ENCODE results near the gene KCNMB1.

The KCNMB1 gene

DNA sequence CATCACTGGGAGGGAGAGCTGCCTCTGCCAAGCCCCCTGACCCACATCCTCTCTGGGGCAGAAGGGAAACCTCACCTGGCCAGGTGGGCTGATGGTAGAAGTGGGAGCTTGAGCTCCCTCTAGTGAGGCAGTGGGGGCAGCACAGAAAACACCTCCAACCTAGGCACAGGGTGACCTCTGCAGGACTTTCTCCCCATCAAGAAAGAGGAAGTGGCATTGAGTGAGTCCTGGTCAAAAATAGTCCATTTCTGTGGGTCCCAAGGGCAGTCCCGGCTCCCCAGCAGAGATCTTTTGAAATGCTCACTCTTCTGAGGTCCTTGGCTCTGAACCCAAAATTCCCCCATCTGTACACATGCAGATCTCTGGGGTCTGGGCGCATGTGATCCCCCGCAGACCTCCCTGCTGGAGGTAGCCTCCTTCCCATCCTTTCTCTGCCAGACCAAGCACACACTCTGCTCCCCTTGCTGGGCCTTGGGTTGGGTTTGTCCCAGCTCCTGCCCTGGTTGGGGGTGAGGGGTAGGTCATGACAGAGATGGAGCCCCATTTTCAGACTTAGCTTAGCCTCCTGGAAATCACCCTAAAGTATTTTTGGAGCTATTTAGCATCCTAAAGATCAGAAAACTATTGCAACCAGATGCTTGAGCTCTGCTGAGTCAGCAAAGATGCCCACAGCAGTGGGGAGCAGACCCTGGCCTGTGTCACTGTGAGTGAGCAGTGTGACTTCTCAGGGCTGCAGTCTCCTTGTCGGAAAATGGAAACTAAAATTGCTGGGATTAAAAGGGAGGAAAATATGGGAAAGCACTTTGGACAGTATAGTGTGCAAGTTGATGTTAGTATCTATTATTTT, 50.0 kb downstream of the KCNMB1 start:
- DNase-seq = no peak

DNA sequence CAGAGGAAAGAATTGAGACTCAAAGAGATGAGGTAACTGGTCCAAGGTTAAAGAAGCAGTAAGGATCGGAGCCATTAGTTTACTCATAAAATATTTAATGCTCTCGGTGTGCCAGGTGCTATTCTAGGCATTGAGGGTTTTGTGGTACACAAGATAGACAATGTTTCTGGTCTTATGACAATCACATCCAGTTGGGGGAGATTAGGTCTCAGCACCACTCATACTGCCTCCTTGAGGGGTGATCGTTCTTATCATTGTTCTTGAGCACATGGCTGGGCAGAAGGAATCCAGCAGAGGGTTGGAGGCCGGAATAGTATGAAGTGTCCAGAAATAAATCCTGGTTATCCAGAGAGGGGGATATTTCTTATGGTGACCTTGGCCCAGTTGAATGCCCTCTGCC, 50.9 kb downstream of the KCNMB1 start:
- DNase-seq = no peak

DNA sequence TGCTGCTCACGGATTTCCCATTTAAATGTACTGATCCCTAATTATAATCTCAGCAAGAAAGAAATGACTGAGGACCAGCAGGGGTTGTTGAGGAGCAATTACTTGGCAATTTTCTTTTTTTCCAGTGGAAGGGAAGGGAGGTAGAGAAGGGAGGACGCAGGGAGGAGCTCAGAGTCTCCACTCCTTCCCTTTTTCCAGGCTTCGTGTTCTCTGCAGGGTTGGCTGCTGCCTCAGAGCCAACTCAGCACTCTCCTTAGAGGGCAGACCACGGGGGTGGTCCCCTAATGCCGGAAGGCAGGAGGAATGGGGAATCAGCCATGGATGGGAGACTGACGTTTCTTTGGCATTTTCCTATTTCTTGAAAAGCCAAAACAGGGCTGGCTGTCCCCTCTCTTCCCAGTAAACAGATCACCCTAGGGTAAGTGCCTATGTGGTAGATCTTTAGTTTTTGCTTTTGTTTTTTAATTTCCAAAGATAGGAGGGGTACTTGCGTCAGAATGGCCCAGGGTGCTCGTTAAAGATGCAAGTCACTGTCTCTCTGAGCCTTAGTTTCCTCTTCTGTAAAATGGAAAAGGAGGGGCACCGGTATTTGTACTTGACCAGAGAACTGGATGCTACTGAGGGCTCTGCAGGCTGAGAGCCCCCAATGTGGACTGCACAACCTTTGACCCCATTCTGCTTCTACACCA, 52.0 kb downstream of the KCNMB1 start:
- no peak for DNase-seq

DNA sequence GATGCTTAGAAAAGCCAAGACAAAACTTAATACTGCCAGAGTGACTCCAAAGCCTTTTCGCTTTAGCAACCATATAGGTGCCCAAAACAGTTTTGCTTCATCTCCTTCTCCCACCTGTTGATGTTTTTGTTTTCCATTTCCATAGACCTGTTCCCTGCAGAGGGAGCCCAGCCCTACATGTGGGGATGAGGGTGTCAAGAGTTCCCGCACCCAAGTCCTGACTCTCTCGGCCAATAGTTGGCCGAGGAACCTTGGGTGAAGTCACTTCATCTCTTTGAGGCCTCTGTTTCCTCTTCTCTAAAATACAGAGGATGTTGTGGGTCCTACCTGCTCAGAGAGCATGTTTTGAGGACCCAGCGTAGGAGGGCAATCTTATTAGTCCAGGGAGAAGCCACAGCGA, 53.1 kb downstream of the KCNMB1 start:
- DNase-seq = no peak

DNA sequence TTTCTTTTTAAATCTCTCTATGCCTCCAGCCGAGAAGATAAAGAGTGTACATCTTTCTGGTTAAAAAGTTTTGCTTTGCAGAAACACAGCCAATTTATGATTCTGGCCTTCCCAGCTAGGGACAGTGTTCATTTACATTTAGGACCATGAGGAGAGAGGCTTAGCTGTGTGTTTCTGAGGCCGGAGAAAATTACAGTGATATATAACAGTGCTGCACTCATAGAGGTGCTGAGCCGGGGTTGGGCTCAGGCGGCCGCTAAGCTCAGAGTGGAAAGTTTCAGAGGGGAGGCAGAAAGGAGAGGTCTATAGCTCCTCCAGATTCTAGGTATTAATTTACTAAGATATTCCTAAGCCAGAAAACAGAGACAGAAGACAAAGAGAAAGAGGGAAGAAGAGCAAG, 54.5 kb downstream of the KCNMB1 start:
- DNase-seq = no peak

DNA sequence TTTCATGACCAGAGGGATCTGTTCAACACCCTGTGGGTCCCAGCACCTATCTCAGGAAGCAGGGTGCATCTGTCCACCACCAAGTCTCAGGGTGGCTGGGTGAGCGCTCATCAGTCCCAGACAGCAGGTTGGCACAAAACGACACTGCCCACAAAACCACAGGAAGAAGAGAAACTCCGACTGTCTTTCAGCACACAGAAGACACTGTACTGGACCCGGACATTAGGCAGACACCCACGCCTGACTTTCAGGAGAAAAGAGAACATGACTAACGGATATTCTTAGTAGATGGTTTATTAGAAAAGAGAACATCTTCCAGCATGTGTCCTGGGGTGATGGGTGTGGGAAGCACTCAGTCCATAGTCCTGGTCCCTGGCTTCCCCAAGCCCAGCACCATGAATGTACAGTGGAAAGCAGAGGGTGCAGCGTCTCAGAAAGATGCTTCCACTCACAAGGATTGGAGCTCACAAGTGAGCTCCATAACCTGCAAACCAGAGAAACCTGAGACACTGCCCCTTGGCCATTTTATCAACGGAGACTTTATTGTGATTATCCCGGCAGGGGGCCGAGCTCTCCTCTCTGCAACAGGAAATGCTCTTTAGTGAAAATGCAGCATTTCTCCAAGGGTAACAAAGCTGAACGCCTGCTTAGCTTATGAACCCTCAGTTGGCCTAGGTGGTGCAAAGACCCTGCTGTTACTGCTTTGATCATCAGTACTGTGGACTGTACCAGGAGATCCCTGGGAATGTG, 55.8 kb downstream of the KCNMB1 start:
- no peak for DNase-seq

DNA sequence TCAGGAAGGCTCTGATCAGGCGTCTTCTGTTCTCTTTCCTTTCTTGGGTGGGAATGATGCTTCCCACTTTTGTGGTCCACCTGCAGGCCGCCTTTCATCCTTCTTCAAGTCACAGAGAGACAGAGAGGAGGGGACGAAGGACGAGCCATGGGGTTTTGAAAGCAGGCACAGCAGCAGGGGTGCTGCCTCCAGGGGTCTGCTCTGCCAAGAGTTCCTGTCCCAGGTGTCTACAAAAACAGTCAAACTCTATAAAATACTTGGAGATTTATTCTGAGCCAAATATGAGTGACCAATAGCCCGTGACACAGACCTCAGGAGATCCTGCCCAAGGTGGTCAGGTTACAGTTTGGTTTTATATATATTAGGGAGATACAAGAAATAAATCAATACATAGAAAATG, 57.1 kb downstream of the KCNMB1 start:
- DNase-seq = no peak

DNA sequence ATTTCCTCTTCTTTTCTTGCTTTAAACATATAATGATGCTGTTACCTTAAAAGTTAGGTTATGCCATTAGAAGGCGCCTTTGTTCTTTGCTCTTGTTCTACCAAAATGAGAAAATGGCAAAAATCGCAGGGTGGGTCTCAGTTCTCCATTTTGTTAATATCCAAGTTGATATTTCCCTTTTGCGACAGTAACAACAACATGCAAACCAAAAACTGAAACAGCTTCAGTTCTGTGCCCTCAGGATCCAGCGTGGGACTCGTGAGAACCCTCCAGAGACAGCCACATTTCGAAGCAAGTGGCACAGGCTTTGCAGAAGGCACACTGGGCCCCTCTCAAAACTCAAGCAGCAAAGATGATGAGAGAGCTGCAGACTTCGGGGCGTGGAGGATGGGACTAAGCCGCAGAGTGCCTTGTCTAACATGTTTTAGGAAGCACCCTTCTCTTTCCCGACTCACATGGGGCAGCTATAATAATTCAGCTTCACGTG, 58.6 kb downstream of the KCNMB1 start:
- no peak for DNase-seq

DNA sequence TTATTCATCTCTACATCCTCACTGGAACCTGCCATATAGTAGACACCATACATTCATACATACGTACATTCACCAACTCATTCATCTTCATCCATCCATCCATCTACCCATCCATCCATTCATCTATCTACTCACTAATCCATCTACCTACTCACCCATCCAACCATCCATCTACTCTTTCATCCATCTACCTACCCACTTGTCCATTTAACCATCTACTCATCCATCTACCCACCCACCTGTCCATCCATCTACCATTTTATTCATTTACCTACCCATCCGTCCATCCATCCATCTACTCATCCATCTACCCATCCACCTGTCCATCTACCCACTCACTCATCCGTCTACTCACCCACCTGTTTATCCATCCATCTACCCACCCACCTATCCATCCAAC, 59.6 kb downstream of the KCNMB1 start:
- DNase-seq = no peak

DNA sequence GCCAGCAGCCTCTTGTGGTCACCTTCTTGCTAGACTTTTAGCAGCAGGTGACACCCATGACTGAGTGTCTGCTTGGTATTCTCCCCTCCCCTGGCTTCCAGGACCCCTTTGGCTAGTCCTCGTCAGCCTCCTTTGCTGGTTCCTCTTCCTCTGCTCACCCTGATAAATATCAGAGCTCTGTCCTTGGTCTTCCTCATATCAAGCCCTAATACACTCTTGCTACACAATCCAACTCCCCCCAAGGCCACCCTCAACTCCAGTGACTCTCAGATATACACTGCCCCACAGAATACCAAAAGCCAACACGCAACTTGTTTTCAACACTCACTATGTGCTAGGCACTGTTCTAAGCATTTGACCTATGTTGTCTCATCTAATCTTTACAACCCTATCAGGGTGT, 61.3 kb downstream of the KCNMB1 start:
- no peak for DNase-seq

DNA sequence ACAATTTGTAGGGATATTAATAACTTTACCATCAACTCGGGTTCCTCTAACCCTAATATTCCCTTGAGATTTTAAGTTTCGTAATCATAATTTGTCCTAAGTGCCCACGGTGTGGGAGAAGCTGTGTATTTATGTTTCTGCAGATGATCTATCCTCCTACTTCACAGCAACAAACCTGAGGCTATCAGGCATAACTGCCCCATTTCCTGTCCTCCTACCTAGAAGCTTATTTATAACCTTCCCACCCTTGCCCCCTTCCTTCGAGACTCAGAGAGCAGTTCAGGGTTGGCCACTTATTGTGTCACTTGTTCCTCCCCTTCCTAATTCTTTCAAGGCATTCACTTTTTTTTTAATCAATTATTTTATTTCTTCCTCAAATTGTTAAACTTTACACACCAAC, 62.0 kb downstream of the KCNMB1 start:
- no peak for DNase-seq

Data from femur (tissue), 1 donor.